ENCODE data around the gene LTA4H.

- no peak for TF ChIP-seq CTCF (IDR thresholded peaks at IDR 0.05; ENCODE audit: low read length)
- TF ChIP-seq EZH2phosphoT487 (IDR thresholded peaks at IDR 0.05; ENCODE audit: low read length): no peak
- no peak for TF ChIP-seq EZH2 (optimal IDR thresholded peaks at IDR 0.05; ENCODE audit: low read depth, low read length)
Observed at GRCh38 chr12:96025518-96025917, 9.9 kb downstream of the LTA4H start.

Data from MM.1S (cell line).